HG03039 (cell line): ENCODE results near the gene TNFAIP8L2.

Experiments
- ATAC-seq: cut with Tn5 transposase; IDR thresholded peaks from one replicate; pipeline ENCODE4 v1.9.1; 2021; ENCODE audit warnings: mild to moderate bottlenecking, moderate library complexity; ENCODE audit not compliant: unreplicated experiment

Gene TNFAIP8L2

GRCh38 chr1:151145304-151146071, 11.0 kb upstream of the TNFAIP8L2 start:
- no peak for ATAC-seq

- no peak for ATAC-seq
These were observed 10.4 kb upstream of the TNFAIP8L2 start for GRCh38 chr1:151146072-151146411.

- peak; percentile 98 for ATAC-seq
These were observed 9.9 kb upstream of the TNFAIP8L2 start, which contains the start of gene SEMA6C for GRCh38 chr1:151146412-151147131. TSS of gene SEMA6C (minus strand) at chr1:151146631. CDS start at chr1:151142621, 4,010 bp downstream.

- no peak for ATAC-seq
These were observed 9.3 kb upstream of the TNFAIP8L2 start for GRCh38 chr1:151147132-151147503.

GRCh38 chr1:151147665-151148064, 8.8 kb upstream of the TNFAIP8L2 start:
- ATAC-seq = no peak

GRCh38 chr1:151157067-151157531, 650 bp downstream of the TNFAIP8L2 start:
- no peak for ATAC-seq

- no peak for ATAC-seq
These were observed 1.9 kb downstream of the TNFAIP8L2 start for GRCh38 chr1:151158326-151158725.

- no peak for ATAC-seq
These were observed 2.4 kb downstream of the TNFAIP8L2 start for GRCh38 chr1:151158751-151159251.

GRCh38 chr1:151159373-151159772, 2.9 kb downstream of the TNFAIP8L2 start:
- no peak for ATAC-seq

GRCh38 chr1:151164732-151165280, 8.4 kb downstream of the TNFAIP8L2 start:
- no peak for ATAC-seq

GRCh38 chr1:151165281-151165737, 8.9 kb downstream of the TNFAIP8L2 start:
- ATAC-seq = peak; percentile 8

GRCh38 chr1:151165738-151166504, 9.5 kb downstream of the TNFAIP8L2 start, which contains the start of the genes LYSMD1 and SCNM1:
TSS of gene LYSMD1 (minus strand) at chr1:151165902. CDS start at chr1:151165258, 644 bp downstream.
TSS of gene SCNM1 (plus strand) at chr1:151166144. CDS start at chr1:151166153, 9 bp downstream.
- ATAC-seq = peak; percentile 85

- ATAC-seq = no peak
These were observed 10.1 kb downstream of the TNFAIP8L2 start for GRCh38 chr1:151166505-151166956.

- no peak for ATAC-seq
These were observed 10.7 kb downstream of the TNFAIP8L2 start for GRCh38 chr1:151167116-151167515.

- no peak for ATAC-seq
These were observed 14.7 kb downstream of the TNFAIP8L2 start for GRCh38 chr1:151171190-151171589.

GRCh38 chr1:151175041-151175741, 18.7 kb downstream of the TNFAIP8L2 start:
- no peak for ATAC-seq

- no peak for ATAC-seq
These were observed 19.4 kb downstream of the TNFAIP8L2 start, which contains the start of gene TMOD4 for GRCh38 chr1:151175863-151176262. TSS of gene TMOD4 (minus strand) at chr1:151175981. CDS start at chr1:151174875, 1,106 bp downstream.

- no peak for ATAC-seq
These were observed 20.1 kb downstream of the TNFAIP8L2 start for GRCh38 chr1:151176514-151177045.

- ATAC-seq = no peak
These were observed 27.8 kb downstream of the TNFAIP8L2 start for GRCh38 chr1:151184211-151184610.
